ENCODE measurements around the gene AKIP1.
"Not testable (repeated sequence)": the region's sequence is repeated elsewhere in the genome, so short reads cannot be mapped to it uniquely, and the experiment has no call there.

The AKIP1 gene

DNA sequence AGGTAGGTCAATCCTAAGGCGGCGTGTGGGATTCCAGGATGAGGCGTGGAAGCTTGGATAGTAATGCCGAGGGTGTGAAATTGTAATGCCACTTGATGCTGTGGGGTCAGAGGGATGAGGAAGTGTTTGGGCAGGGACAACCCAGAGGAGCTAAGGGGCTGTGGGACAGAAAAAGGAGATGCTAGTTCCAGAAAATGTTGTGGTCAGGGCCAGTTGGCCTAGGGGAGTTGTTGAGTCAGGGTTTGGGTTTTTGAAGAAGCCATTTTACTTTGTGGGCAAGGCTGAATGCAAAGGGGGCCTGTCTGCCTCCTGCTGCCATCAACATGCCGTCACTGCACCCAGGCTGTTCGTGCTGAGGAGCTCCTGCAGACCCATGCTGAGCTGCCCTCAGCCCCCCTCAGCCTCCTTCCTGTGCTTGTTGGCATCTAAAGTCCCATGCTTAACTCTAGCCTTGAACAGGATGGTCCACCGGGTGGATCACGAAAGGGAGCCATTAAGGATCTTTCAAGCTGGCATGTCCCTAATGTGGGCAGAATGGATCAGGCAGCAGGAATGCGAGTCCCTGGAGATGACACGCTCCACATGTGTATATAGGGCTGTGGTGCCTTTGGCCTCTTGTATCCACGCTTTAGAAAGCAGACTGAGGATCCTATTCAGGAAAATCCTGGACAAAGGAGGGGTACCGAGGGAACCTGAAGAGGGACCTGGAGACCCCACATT lies 19.6 kb downstream of the AKIP1 start:
- Mint-ChIP-seq H3K27ac (no peak overlapping the region), H3K27me3 (ENCODE audit: low read depth) (no peaks in the 10 kb centered on the region), H3K36me3 (ENCODE audit: low read depth) (no peaks in the 10 kb centered on the region), H3K9me3 (no peaks in the 10 kb centered on the region), H3K4me1 (ENCODE audit: low read depth) (no peaks in the 10 kb centered on the region), H3K4me3 (no peak overlapping the region)
- no peak for DNase-seq (ENCODE audit: low spot score)

DNA sequence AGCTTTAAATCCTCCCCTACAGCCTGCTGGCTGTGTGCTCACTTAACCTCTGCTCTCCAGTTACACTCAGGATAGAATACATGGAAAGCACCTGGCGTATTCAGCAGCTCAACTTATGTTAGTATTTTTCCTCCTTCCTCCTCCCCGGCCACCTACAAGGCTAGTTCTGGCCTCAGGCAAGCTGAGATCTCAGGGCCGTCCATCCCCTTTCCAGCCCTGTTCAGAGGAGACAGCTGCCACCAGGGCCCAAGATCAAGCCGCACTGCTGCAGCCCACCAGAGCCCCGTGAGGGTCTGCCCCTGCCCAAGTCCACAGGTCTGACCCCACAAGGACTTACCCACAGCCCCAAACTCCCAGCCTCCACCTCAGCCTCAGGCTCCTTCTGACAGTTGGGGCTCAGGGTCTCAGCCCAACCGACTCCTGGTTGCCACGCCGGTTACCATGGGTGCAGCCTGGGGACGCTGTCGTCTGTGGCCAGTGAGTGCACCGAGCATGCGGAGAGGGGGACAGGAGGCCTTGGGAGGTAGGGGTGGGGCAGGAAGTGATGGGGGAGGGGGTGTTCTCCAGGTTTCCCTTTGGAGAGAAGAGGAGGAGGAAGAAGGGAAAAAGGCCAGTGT lies 21.7 kb downstream of the AKIP1 start, which contains the start of gene C11orf16:
Gene C11orf16 (minus strand): TSS at position 384 of the 617 bp plus-strand sequence. CDS start 639 bp downstream, outside the sequence.
- H3K27me3 Mint-ChIP-seq (ENCODE audit: low read depth) = no peaks in the 10 kb centered on the region
- H3K27ac Mint-ChIP-seq = no peak within 1 kb of the TSS
- H3K4me1 Mint-ChIP-seq (ENCODE audit: low read depth) = no peaks in the 10 kb centered on the region
- DNase-seq (ENCODE audit: low spot score) = no peak
- H3K4me3 Mint-ChIP-seq = no peak within 1 kb of the TSS
- no peaks in the 10 kb centered on the region for H3K36me3 Mint-ChIP-seq (ENCODE audit: low read depth)
- H3K9me3 Mint-ChIP-seq = no peaks in the 10 kb centered on the region

DNA sequence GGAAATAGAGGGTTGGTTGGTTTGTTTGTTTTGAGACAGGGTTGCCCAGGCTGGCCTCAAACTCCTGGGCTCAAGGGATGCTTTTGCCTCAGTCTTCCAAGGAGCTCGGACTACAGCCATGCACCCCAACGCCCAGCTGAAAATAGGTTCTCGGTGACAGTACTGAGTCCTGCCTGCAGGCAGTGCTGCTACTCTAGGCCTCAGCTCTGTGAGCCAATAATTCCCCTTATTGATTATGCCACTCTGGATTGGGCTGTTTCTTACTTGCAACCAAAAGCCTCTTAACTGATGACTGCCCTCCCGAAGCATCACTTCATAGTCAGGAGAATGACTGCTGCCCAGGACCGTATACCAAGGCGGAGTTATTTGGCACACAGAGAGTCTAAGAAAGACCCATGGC lies 22.9 kb downstream of the AKIP1 start:
- no peaks in the 10 kb centered on the region for H3K4me1 Mint-ChIP-seq (ENCODE audit: low read depth)
- no peak for DNase-seq (ENCODE audit: low spot score)
- no peaks in the 10 kb centered on the region for H3K27me3 Mint-ChIP-seq (ENCODE audit: low read depth)
- no peaks in the 10 kb centered on the region for H3K9me3 Mint-ChIP-seq
- H3K4me3 Mint-ChIP-seq = no peak overlapping the region
- H3K36me3 Mint-ChIP-seq (ENCODE audit: low read depth) = no peaks in the 10 kb centered on the region
- H3K27ac Mint-ChIP-seq = no peak overlapping the region

DNA sequence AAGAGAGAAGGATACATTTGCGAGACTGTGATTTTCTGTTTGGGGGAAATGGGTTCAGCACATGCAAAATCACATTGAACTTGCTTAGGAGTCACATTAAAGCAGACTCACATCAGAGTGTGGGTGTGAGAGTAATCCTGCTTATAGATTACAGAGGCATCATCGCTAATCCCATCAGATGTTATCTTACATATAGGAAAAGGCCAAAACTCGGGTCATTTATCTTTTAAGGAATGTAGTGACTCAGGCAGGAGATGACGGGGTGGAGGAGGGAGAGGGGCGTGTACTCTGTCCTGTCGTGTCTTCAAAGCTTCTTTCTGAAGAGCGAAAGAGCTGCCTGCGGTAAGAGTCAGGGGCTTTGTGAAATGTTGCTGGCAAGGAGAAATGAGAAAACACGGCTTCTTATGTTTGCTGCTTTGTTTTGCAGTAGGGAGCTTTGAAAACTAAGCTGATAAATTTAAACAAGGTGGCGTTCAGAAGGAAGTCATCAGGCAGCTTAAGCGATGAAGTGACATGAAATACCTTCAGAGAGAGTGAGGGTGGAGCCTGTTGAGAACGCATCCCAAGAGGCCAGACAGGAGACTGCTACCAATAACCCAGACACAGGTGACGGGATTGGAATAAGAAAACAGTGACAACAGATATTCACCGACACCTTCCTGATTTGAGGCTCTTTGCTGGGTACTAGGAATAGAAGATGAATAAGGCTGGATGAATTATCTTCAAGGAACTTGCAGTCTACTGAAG lies 23.9 kb downstream of the AKIP1 start:
- Mint-ChIP-seq H3K27ac (no peak overlapping the region), H3K4me1 (ENCODE audit: low read depth) (no peaks in the 10 kb centered on the region), H3K36me3 (ENCODE audit: low read depth) (no peaks in the 10 kb centered on the region), H3K27me3 (ENCODE audit: low read depth) (no peaks in the 10 kb centered on the region), H3K9me3 (no peaks in the 10 kb centered on the region), H3K4me3 (no peak overlapping the region)
- DNase-seq (ENCODE audit: low spot score) = no peak

DNA sequence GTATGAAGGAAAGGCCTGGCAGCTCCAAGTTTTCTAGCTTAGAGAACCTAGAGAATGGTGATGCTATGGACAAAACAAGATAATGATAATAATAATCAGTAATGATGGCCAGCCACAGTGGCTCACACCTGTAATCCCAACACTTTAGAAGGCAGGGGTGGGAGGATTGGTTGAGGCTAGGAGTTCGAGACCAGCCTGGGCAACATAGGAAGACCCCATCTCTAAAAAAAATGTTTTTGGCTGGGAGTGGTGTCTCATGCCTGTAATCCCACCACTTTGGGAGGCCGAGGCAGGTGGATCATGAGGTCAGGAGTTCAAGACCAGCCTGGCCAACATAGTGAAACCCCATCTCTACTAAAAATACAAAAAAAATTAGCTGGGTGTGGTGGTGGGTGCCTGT lies 24.8 kb downstream of the AKIP1 start:
- not testable (repeated sequence) for H3K9me3 Mint-ChIP-seq; H3K27ac Mint-ChIP-seq; H3K4me1 Mint-ChIP-seq (ENCODE audit: low read depth); H3K36me3 Mint-ChIP-seq (ENCODE audit: low read depth); H3K27me3 Mint-ChIP-seq (ENCODE audit: low read depth); H3K4me3 Mint-ChIP-seq; DNase-seq (ENCODE audit: low spot score)

DNA sequence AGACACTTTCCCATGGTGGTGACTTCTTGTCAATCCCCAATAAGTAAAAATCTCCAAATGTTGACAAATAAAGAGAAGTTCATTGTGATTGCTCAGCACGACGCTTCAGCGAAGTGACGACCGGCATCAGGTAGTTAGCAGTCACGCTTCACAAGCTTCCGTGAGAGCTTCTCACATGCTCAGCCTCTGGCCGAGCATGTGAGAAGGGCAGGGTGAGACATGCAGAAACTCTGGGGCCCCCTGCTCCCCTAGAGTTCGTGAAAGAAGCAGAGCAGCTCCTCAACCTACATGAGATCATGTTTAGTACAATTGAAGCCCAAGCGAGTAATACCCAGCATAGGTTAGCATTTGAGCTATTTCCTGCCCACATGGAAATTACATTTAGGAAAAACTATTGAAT lies 26.2 kb downstream of the AKIP1 start:
- Mint-ChIP-seq H3K27me3 (ENCODE audit: low read depth) (peaks cover 11% of the 10 kb centered on the region), H3K4me1 (ENCODE audit: low read depth) (no peaks in the 10 kb centered on the region), H3K27ac (no peak overlapping the region), H3K36me3 (ENCODE audit: low read depth) (no peaks in the 10 kb centered on the region), H3K4me3 (no peak overlapping the region), H3K9me3 (no peaks in the 10 kb centered on the region)
- DNase-seq (ENCODE audit: low spot score) = no peak

DNA sequence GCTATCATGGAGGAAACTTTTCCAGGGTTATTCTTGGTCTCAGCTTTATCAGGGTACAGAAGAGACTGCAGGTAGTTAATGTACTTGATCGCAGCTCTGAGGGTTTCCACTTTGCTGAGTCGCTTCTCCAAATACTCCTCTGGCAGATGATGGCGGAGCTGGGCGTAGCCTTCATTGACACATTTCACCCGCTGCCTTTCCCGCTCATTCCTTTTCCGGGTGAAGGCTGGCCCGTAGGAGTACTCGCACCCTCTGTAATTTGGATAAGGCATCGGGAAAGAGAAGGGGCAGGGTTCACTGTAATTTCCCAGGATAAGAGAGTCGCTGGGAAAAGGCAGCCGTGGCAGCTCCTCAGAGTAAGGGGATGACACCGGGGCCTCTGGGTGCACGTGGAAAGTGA lies 26.7 kb downstream of the AKIP1 start:
- Mint-ChIP-seq H3K4me3 (no peak overlapping the region), H3K36me3 (ENCODE audit: low read depth) (no peaks in the 10 kb centered on the region), H3K9me3 (no peaks in the 10 kb centered on the region), H3K27ac (no peak overlapping the region), H3K27me3 (ENCODE audit: low read depth) (peaks cover 15% of the 10 kb centered on the region), H3K4me1 (ENCODE audit: low read depth) (no peaks in the 10 kb centered on the region)
- DNase-seq (ENCODE audit: low spot score) = no peak

DNA sequence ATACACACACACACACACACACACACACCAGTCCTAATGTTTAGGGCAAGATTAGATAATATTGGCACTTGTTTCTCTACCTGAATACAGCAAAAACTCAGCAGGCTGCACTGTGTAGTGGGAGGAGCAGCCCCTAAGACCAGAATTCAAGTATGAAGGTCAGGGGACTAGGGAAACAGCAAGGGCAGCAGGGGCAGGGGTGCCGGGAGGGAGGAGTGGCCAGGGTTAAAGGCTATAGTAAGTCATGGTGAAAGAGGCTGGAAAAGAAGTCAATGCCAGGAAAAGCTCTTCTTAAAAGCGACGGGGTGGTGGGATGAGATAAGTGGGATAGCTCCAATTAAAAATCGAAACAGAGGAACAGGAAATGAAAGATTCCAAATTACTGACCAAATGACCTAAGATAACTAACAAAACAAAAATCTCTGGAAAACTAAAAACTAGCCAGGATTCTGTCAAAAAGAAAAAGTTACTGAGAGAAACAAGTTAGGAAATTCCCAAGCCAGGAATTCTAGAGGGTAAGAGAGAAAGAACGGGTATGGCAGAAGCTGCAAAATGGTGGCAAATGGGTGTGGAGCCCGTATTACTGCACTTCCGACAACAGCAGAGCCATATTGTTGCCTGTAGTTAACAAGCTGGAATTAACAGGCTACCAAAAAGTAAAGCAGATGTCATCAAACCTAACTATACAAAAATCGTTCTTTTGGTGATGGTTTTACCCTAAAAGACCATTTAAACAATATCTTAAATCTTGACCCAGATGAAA lies 30.5 kb downstream of the AKIP1 start:
- H3K4me3 Mint-ChIP-seq = no peak overlapping the region
- no peaks in the 10 kb centered on the region for H3K36me3 Mint-ChIP-seq (ENCODE audit: low read depth)
- no peaks in the 10 kb centered on the region for H3K9me3 Mint-ChIP-seq
- H3K27ac Mint-ChIP-seq = no peak overlapping the region
- no peaks in the 10 kb centered on the region for H3K4me1 Mint-ChIP-seq (ENCODE audit: low read depth)
- peaks cover 22% of the 10 kb centered on the region for H3K27me3 Mint-ChIP-seq (ENCODE audit: low read depth)
- no peak for DNase-seq (ENCODE audit: low spot score)

DNA sequence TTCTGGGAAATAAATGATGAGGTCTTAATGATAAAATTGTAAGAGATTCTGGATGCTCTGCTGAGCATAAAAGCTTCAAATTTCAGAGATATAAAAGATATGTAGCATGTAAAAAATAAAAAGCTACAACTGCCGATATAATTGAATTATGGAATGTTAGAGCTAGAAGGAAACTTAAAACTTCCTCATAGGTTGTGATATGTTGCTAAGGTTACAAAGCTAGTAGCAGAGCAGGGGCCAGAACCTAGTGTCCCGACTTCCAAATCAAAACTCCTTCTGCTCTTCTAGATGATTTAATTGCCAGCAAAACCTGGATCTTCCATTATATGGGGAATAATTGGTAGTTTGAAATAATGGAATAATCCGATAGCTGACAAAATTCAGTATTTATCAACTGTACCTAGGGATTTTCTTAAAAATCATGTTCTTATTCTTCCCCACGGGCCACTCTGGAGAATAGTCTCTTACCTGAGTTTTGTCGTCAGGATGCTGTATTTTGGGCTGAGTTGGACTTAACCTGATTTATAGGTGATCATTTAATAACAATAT lies 31.6 kb downstream of the AKIP1 start, which contains the start of gene ASCL3:
Gene ASCL3 (minus strand): TSS at position 499 of the 549 bp plus-strand sequence. CDS start 4,855 bp downstream, outside the sequence.
- Mint-ChIP-seq H3K9me3 (no peaks in the 10 kb centered on the region), H3K27me3 (ENCODE audit: low read depth) (peaks cover 22% of the 10 kb centered on the region), H3K4me3 (no peak within 1 kb of the TSS), H3K27ac (no peak within 1 kb of the TSS), H3K4me1 (ENCODE audit: low read depth) (peaks cover 2% of the 10 kb centered on the region), H3K36me3 (ENCODE audit: low read depth) (peaks cover 7% of the 10 kb centered on the region)
- DNase-seq (ENCODE audit: low spot score) = no peak

DNA sequence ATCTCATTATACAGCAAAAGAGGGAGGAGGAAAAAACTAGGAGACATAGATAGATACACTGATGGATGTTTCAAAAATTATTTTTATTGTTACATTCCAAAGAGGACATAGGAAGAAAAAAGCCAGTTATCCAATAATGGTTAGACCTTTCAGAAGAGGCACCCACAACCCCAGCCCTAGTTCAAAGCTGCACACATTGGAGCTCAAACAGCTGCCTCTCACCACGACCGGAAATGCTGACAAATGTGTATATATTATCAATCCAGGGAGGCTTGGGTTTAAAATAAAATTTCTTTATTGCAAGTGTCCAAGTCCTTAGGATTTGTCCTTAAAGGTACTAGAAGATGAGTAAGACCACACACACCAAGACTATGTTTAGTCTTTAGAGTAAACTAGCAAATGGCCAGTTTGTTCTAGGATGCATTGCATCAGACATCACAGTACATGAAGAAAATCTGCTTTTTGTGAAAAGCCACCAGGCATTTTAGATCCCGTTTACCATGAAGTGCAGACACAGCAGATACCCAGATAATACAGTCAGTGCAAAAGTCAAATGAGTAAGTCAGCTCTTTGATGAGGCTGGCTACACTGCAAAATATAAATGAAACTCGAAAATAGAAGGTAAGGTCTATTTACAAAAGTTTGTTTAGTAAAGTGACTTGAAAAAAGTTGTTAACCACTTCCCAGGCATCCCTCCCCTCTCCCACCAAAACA lies 36.4 kb downstream of the AKIP1 start:
- no peak overlapping the region for H3K4me3 Mint-ChIP-seq
- no peak for DNase-seq (ENCODE audit: low spot score)
- peaks cover 29% of the 10 kb centered on the region for H3K36me3 Mint-ChIP-seq (ENCODE audit: low read depth)
- no peak overlapping the region for H3K27ac Mint-ChIP-seq
- H3K27me3 Mint-ChIP-seq (ENCODE audit: low read depth) = peaks cover 9% of the 10 kb centered on the region
- H3K9me3 Mint-ChIP-seq = no peaks in the 10 kb centered on the region
- peaks cover 4% of the 10 kb centered on the region for H3K4me1 Mint-ChIP-seq (ENCODE audit: low read depth)

DNA sequence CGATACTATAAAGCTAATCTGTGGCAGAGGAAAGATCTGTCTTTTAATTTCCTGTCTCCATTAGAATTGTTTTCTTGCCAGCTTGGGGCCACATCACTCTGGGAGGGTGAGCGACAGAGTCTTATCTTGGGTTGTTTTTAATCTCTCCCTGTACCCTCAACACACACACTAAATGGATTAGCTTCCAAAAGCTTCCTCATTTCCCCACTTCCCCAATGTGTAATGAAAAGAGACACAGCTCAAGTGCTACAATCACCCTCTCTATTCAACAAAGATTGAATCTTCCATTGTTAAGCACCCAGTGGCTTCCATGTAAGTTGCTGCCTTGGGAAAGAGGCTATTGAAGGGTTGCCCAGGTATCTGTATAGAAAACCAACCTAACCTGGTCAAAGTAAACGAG lies 37.9 kb downstream of the AKIP1 start:
- H3K27ac Mint-ChIP-seq = no peak overlapping the region
- peaks cover 4% of the 10 kb centered on the region for H3K27me3 Mint-ChIP-seq (ENCODE audit: low read depth)
- H3K9me3 Mint-ChIP-seq = no peaks in the 10 kb centered on the region
- no peak for DNase-seq (ENCODE audit: low spot score)
- peaks cover 4% of the 10 kb centered on the region for H3K4me1 Mint-ChIP-seq (ENCODE audit: low read depth)
- peaks cover 42% of the 10 kb centered on the region for H3K36me3 Mint-ChIP-seq (ENCODE audit: low read depth)
- no peak overlapping the region for H3K4me3 Mint-ChIP-seq

DNA sequence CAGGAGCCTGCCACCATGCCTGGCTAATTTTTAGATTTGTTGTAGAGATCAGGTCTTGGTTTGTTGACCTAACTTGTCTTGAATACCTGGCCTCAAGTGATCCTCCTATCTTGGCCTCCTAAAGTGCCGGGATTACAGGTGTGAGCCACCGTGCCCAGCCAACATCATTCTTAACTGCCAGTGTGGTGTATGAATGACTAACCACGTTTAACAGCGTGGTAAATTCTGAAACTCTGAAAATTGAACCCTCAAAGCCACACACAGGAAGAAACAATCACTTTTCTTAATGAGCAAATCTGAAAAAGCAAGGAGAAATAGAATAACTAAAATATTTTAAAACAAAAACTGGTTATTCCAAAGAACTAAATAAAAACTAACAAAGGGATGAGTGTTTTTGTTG lies 45.9 kb downstream of the AKIP1 start:
- Mint-ChIP-seq H3K4me1 (ENCODE audit: low read depth) (peaks cover 20% of the 10 kb centered on the region), H3K27me3 (ENCODE audit: low read depth) (no peaks in the 10 kb centered on the region), H3K9me3 (no peaks in the 10 kb centered on the region), H3K27ac (no peak overlapping the region), H3K4me3 (no peak overlapping the region), H3K36me3 (ENCODE audit: low read depth) (peaks cover 35% of the 10 kb centered on the region)
- no peak for DNase-seq (ENCODE audit: low spot score)

DNA sequence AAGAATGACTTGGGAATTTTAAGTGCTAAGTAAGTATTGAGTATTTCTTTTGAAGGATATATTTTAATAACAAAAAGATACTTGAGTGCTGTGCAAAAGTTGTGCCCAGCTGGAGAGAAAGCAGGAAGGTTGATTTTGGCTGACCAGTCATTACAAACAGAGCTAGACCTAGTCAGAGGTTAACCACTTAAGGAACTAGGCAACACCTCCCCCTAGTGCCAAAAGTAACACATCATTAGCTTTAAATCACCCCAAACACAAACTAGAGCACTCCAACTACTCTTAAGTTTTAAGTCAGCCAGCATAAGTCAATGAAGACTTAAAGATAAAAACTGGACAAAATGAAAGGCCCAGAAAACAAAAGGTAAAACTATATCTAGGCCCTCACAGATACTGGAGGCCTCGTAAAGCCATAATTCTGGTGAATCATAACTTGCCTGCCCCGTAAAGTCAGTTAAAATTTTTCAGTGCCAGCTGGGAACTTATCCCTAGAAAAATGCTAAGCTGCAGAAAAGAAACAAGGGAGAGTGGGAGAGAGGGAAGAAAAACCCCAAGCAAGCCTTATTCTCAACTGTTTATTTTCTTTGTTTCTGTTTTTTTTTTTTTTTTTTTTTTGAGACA lies 48.7 kb downstream of the AKIP1 start:
- Mint-ChIP-seq H3K27me3 (ENCODE audit: low read depth) (no peaks in the 10 kb centered on the region), H3K4me1 (ENCODE audit: low read depth) (peaks cover 31% of the 10 kb centered on the region), H3K9me3 (no peaks in the 10 kb centered on the region), H3K4me3 (peak overlapping the region; percentile 5), H3K27ac (no peak overlapping the region), H3K36me3 (ENCODE audit: low read depth) (peaks cover 20% of the 10 kb centered on the region)
- DNase-seq (ENCODE audit: low spot score) = peak; percentile 26

Measured in T-helper 2 cell treated with Interferon-gamma antibody and Interleukin-4, amounts not matched to agents 5 μg/mL and 100 μg/mL, for 36 hours (primary cell).